Heart left ventricle (tissue), 13 donors: ENCODE measurements around the gene APOA5.

Experiments used
- CTCF ChIP-seq, 12 donors: fragments of 200-600 bp; sonication (generic) in 4 of 12; IDR thresholded peaks; one replicate each; pipeline versions ENCODE4 v1.5.0 to v1.8.0; 2018 to 2022; ENCODE audit warnings: antibody characterized with exemption in 12 of 12, mild to moderate bottlenecking in 5 of 12
- POLR2A ChIP-seq, 2 donors: fragments of 450-650 bp; IDR thresholded peaks; one replicate each; pipeline ENCODE4 v1.6.1; 2017; ENCODE audit warnings: antibody characterized with exemption in 2 of 2, mild to moderate bottlenecking in 2 of 2, moderate library complexity in 2 of 2
- donor health status: ischemic (EF 13 %, LVEDD 7.1; RV severe dilation, severe dysfunction).
- donor health status: DM: no; HTN: yes; CAD: no.
- donor health status: DM: no; HTN: no; CAD: no.
- donor health status: ischemic (EF 25% LVEDD 6.9; RV normal size, moderate dysfunction).
- donor health status: ischemic (EF 25% LVEDD 5.7; RV mildly dilated, moderate dysfunction).
- donor health status: ischemic (EF 35%, LVEDD 5.7; RV mildly dilated, moderate dysfunction).
- donor health status: nonischemic (EF 11% LVEDD 7.7; RV severe dilation, severe dysfunction).
- donor health status: DM: yes; HTN: yes; CAD: no.
- donor health status: PGD.
- donor health status: ischemic (EF 29% LVEDD 5.4; RV normal size, mild dysfunction).
- donor health status: nonischemic (EF 23%, LVEDD 6.1; RV moderate dilation, normal function).

DNA sequence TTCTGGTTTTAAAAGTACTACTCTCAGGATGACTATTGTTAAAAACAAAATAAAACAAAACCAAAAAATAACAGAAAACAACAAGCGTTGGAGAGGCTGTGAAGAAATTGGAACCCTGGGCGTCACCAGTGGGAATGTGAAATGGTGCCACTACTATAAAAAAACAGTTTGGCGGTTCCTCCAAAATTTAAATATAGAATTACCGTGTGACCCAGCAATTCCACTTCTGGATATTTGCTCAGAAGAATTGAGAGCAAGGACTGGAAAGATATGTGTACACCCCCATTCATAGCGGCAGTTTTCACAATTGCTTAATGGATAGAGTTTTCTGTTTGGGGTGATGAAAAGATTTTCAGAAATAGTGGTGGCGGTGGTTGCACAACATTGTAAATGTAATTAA lies 22.8 kb upstream of the APOA5 start:
- TF ChIP-seq CTCF (IDR thresholded peaks at IDR 0.05) (no peak), POLR2A (IDR thresholded peaks at IDR 0.05) (no peak)
